CD4-positive, alpha-beta T cell treated with Interleukin-4 for 1 hour (primary cell): ENCODE data around the gene TRDN.
"Not testable (repeated sequence)": the region's sequence is repeated elsewhere in the genome, so short reads cannot be mapped to it uniquely, and the experiment has no call there.

Experiments
- DNase-seq, 2 donors: peaks; one replicate each; pipeline ENCODE4 v3.0.0-alpha.2; 2020 to 2022

Gene TRDN

GRCh38 chr6:123233336-123233735, 403.4 kb downstream of the TRDN start:
- DNase-seq, result no peak

- DNase-seq, result not testable (repeated sequence)
Observed at GRCh38 chr6:123227789-123228188, 409.0 kb downstream of the TRDN start.

GRCh38 chr6:123226398-123226797, 410.4 kb downstream of the TRDN start:
- no peak for DNase-seq

GRCh38 chr6:123224077-123224476, 412.7 kb downstream of the TRDN start:
- DNase-seq, result no peak

GRCh38 chr6:123223461-123223860, 413.3 kb downstream of the TRDN start:
- no peak for DNase-seq

GRCh38 chr6:123215211-123215610, 421.5 kb downstream of the TRDN start:
- no peak for DNase-seq

- no peak for DNase-seq
Observed at GRCh38 chr6:123214433-123214832, 422.3 kb downstream of the TRDN start.

- no peak for DNase-seq
Observed at GRCh38 chr6:123213921-123214320, 422.8 kb downstream of the TRDN start.

GRCh38 chr6:123211777-123212545, 424.8 kb downstream of the TRDN start:
- no peak for DNase-seq

GRCh38 chr6:123210645-123211044, 426.1 kb downstream of the TRDN start:
- no peak for DNase-seq

- DNase-seq, result no peak
Observed at GRCh38 chr6:123207967-123208510, 428.7 kb downstream of the TRDN start.

- no peak for DNase-seq
Observed at GRCh38 chr6:123203928-123204327, 432.8 kb downstream of the TRDN start.

- DNase-seq, result no peak
Observed at GRCh38 chr6:123201869-123202372, 434.8 kb downstream of the TRDN start.

GRCh38 chr6:123193298-123193697, 443.5 kb downstream of the TRDN start:
- no peak for DNase-seq

GRCh38 chr6:123189816-123190215, 446.9 kb downstream of the TRDN start:
- DNase-seq, result no peak

GRCh38 chr6:123182998-123183397, 453.8 kb downstream of the TRDN start:
- no peak for DNase-seq

GRCh38 chr6:123176706-123177105, 460.0 kb downstream of the TRDN start:
- no peak for DNase-seq

- DNase-seq, result no peak
Observed at GRCh38 chr6:123171341-123172115, 465.2 kb downstream of the TRDN start.

GRCh38 chr6:123169774-123170095, 467.0 kb downstream of the TRDN start:
- DNase-seq, result no peak

- DNase-seq, result no peak
Observed at GRCh38 chr6:123168892-123169773, 467.6 kb downstream of the TRDN start.

GRCh38 chr6:123168466-123168865, 468.3 kb downstream of the TRDN start:
- no peak for DNase-seq
